ENCODE data around the gene CIRBP.

DNA sequence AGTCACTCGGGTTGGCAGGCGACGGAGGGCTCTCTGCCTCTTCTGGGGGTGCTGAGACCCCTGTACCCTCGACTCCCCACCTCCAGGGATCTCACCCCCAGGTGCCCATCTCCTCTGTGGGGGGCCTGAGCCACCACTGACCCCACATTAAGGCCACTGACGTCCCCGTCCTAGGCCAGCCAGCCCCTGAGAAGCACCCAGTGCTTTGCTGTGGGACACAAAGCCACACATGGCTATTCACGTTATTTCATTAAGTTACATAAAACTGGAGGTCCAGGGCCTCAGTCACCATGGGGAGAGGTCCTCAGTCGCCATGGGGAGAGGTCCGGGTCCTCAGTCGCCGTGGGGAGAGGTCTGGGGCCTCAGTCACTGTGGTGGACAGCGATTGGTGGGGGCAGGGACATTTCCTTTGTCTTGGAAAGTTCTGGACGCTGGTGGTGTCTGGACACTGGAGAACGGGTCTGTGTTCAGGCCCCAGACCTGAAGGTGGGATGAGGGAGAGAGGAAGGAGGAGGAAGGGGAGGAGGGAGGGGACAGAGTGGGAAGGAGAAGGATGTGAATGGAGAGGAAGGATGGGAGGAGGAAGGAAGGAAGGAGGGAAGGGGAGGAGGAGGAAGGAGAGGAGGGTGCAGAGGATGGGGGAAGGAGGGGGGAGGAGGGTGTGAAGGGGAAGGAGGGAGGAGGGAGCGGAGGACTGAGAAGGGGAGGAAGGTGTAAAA, 12.6 kb downstream of the CIRBP start:
- no peak for TF ChIP-seq YY1 (IDR thresholded peaks at IDR 0.05; ENCODE audit: low read depth)
- TF ChIP-seq, protein P1, sequence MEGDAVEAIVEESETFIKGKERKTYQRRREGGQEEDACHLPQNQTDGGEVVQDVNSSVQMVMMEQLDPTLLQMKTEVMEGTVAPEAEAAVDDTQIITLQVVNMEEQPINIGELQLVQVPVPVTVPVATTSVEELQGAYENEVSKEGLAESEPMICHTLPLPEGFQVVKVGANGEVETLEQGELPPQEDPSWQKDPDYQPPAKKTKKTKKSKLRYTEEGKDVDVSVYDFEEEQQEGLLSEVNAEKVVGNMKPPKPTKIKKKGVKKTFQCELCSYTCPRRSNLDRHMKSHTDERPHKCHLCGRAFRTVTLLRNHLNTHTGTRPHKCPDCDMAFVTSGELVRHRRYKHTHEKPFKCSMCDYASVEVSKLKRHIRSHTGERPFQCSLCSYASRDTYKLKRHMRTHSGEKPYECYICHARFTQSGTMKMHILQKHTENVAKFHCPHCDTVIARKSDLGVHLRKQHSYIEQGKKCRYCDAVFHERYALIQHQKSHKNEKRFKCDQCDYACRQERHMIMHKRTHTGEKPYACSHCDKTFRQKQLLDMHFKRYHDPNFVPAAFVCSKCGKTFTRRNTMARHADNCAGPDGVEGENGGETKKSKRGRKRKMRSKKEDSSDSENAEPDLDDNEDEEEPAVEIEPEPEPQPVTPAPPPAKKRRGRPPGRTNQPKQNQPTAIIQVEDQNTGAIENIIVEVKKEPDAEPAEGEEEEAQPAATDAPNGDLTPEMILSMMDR (IDR thresholded peaks at IDR 0.05), result no peak
- TF ChIP-seq, protein P2, sequence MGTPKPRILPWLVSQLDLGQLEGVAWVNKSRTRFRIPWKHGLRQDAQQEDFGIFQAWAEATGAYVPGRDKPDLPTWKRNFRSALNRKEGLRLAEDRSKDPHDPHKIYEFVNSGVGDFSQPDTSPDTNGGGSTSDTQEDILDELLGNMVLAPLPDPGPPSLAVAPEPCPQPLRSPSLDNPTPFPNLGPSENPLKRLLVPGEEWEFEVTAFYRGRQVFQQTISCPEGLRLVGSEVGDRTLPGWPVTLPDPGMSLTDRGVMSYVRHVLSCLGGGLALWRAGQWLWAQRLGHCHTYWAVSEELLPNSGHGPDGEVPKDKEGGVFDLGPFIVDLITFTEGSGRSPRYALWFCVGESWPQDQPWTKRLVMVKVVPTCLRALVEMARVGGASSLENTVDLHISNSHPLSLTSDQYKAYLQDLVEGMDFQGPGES (IDR thresholded peaks at IDR 0.05; ENCODE audit: low read depth, low read length), result no peak
- no peak for TF ChIP-seq EP300 (IDR thresholded peaks at IDR 0.05; ENCODE audit: borderline replicate concordance in 1 of 2, low read depth in 1 of 2, low read length in 1 of 2)
- TF ChIP-seq SIN3A (IDR thresholded peaks at IDR 0.05; ENCODE audit: borderline replicate concordance, low read depth, low read length), result no peak
- TF ChIP-seq POLR2AphosphoS5 (IDR thresholded peaks at IDR 0.05; ENCODE audit: low read depth, low read length), result no peak
- no peak for TF ChIP-seq EZH2phosphoT487 (IDR thresholded peaks at IDR 0.05; ENCODE audit: borderline replicate concordance, low read depth)
- TF ChIP-seq TEAD4 (IDR thresholded peaks at IDR 0.05; ENCODE audit: borderline replicate concordance, insufficient read depth), result no peak
- no peak for TF ChIP-seq TCF12 (IDR thresholded peaks at IDR 0.05)
